NCI-H2171 treated with DMSO at 0.1 percent for 48 hours (cell line): ENCODE measurements around the gene FAM186B.

Source experiments
- DNase-seq: peaks from one replicate; lab custom pipeline; 2025; lab: John Stamatoyannopoulos, UW

Gene FAM186B

DNA sequence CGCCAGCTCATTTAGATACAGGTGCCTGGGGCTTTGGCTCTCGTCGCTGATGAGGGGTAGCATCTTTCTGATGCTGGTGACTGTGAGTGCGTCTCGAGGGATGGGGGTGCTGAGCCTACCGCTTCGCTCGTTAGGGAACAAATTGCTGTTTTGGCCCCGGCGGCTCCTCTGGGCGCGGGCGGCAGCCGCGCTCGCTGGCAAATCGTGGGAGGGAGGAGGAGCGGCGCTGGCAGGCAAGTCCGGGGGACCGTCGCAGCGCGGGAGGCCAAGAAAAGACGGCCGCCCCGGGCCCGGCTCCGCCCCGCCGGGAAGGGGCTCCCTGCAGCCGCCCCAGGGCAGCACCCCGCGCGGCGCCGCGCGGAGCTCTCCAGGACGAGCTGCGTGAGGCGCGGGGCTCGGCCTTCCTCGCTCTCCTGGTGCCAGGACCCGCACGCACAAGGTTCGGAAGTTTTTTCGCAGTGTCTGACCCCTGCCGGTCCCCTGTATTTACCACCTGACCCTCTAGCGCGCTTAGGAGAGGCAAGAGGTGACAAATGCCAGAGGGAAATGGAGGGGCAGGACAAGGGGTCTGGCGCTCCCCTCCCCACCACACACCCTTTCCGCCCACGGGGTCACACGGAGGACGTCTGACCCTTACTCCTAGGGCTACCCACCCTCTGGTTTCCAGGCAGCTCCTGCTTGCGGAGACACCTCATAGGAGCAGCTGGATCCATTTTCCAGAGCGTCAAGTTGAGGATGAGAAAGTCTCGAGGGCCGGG is 67.5 kb downstream of the FAM186B start:
- DNase-seq, result peak; percentile 72
